Parathyroid adenoma (tissue), 2 donors: ENCODE results near the gene APOD.

Experiments used
- H2AFZ ChIP-seq: fragments of 300-600 bp; sonication (generic); one replicate; pipeline ENCODE4 v1.7.0; 2017; ENCODE audit warnings: antibody characterized with exemption, mild to moderate bottlenecking
- H3K27ac ChIP-seq: fragments of 300-600 bp; sonication (generic); one replicate; pipeline ENCODE4 v1.7.0; 2017
- H3K27me3 ChIP-seq: fragments of 300-600 bp; sonication (generic); one replicate; pipeline ENCODE4 v1.7.0; 2017; ENCODE audit warnings: low read length; ENCODE audit not compliant: control insufficient read depth, insufficient read depth
- H3K36me3 ChIP-seq: fragments of 300-600 bp; sonication (generic); one replicate; pipeline ENCODE4 v1.7.0; 2017; ENCODE audit warnings: low read length; ENCODE audit not compliant: control insufficient read depth, insufficient read depth
- H3K4me1 ChIP-seq: fragments of 300-600 bp; sonication (generic); one replicate; pipeline ENCODE4 v1.7.0; 2017; ENCODE audit warnings: control low read depth
- H3K4me2 ChIP-seq: fragments of 300-600 bp; sonication (generic); one replicate; pipeline ENCODE4 v1.7.0; 2017; ENCODE audit warnings: low read length
- H3K4me3 ChIP-seq: fragments of 300-600 bp; sonication (generic); one replicate; pipeline ENCODE4 v1.7.0; 2017; ENCODE audit warnings: low read depth, low read length
- H3K79me2 ChIP-seq: fragments of 300-600 bp; sonication (generic); one replicate; pipeline ENCODE4 v1.7.0; 2017; ENCODE audit warnings: control low read depth
- H3K9ac ChIP-seq: fragments of 300-600 bp; sonication (generic); one replicate; pipeline ENCODE4 v1.7.0; 2017; ENCODE audit warnings: mild to moderate bottlenecking
- H3K9me3 ChIP-seq: fragments of 300-600 bp; sonication (generic); one replicate; pipeline ENCODE4 v1.7.0; 2017; ENCODE audit warnings: low read length; ENCODE audit not compliant: control insufficient read depth
- CTCF ChIP-seq: fragments of 300-600 bp; sonication (generic); IDR thresholded peaks from one replicate; pipeline ENCODE4 v1.7.0; 2017; ENCODE audit warnings: antibody characterized with exemption, mild to moderate bottlenecking
- donor health status: primary hyperparathyroidism.

Gene APOD

GRCh38 chr3:195573611-195574496, 9.9 kb downstream of the APOD start:
- no peak for TF ChIP-seq CTCF
- Histone ChIP-seq H3K4me2 (no peak overlapping the region), H3K9ac (no peak overlapping the region), H3K27ac (no peak overlapping the region), H3K27me3 (no peaks in the 10 kb centered on the region), H3K79me2 (no peaks in the 10 kb centered on the region), H2AFZ (no peak overlapping the region), H3K4me3 (no peak overlapping the region), H3K9me3 (no peaks in the 10 kb centered on the region), H3K4me1 (no peaks in the 10 kb centered on the region), H3K36me3 (no peaks in the 10 kb centered on the region)

GRCh38 chr3:195571361-195571760, 12.4 kb downstream of the APOD start:
- H3K36me3 ChIP-seq, result no peaks in the 10 kb centered on the region
- H3K79me2 ChIP-seq, result no peaks in the 10 kb centered on the region

GRCh38 chr3:195570912-195571311, 12.8 kb downstream of the APOD start:
- Histone ChIP-seq H3K27me3 (no peaks in the 10 kb centered on the region), H3K27ac (no peak overlapping the region), H3K4me2 (no peak overlapping the region), H3K4me1 (no peaks in the 10 kb centered on the region), H3K36me3 (no peaks in the 10 kb centered on the region), H3K79me2 (no peaks in the 10 kb centered on the region), H3K4me3 (no peak overlapping the region), H3K9me3 (no peaks in the 10 kb centered on the region), H2AFZ (no peak overlapping the region), H3K9ac (no peak overlapping the region)
- TF ChIP-seq CTCF, result no peak

More at GRCh38 chr3:195571361-195571760, 12.4 kb downstream of the APOD start:
- Histone ChIP-seq H3K4me3 (no peak overlapping the region), H3K4me1 (no peaks in the 10 kb centered on the region), H3K4me2 (no peak overlapping the region), H3K9ac (no peak overlapping the region), H3K27me3 (no peaks in the 10 kb centered on the region), H2AFZ (no peak overlapping the region), H3K9me3 (no peaks in the 10 kb centered on the region), H3K27ac (no peak overlapping the region)
- TF ChIP-seq CTCF, result no peak

- no peak overlapping the region for H2AFZ ChIP-seq
- H3K4me1 ChIP-seq, result no peaks in the 10 kb centered on the region
- H3K79me2 ChIP-seq, result no peaks in the 10 kb centered on the region
- no peaks in the 10 kb centered on the region for H3K36me3 ChIP-seq
- no peaks in the 10 kb centered on the region for H3K27me3 ChIP-seq
- no peak overlapping the region for H3K9ac ChIP-seq
- H3K4me3 ChIP-seq, result no peak overlapping the region
- no peaks in the 10 kb centered on the region for H3K9me3 ChIP-seq
- H3K4me2 ChIP-seq, result no peak overlapping the region
- no peak overlapping the region for H3K27ac ChIP-seq
- TF ChIP-seq CTCF, result no peak
Observed at GRCh38 chr3:195570344-195570743, 13.4 kb downstream of the APOD start.

GRCh38 chr3:195568630-195569029, 15.1 kb downstream of the APOD start:
- H3K4me2 ChIP-seq, result no peak overlapping the region
- H3K79me2 ChIP-seq, result no peaks in the 10 kb centered on the region
- H2AFZ ChIP-seq, result no peak overlapping the region
- H3K27me3 ChIP-seq, result no peaks in the 10 kb centered on the region
- no peaks in the 10 kb centered on the region for H3K9me3 ChIP-seq
- no peaks in the 10 kb centered on the region for H3K4me1 ChIP-seq
- H3K36me3 ChIP-seq, result no peaks in the 10 kb centered on the region
- no peak overlapping the region for H3K27ac ChIP-seq
- no peak overlapping the region for H3K9ac ChIP-seq
- no peak overlapping the region for H3K4me3 ChIP-seq
- TF ChIP-seq CTCF, result no peak
